ENCODE data around the gene SLC25A5.

GRCh38 chrX:119505945-119506344 lies 37.7 kb downstream of the SLC25A5 start:
- TF ChIP-seq, protein P1, sequence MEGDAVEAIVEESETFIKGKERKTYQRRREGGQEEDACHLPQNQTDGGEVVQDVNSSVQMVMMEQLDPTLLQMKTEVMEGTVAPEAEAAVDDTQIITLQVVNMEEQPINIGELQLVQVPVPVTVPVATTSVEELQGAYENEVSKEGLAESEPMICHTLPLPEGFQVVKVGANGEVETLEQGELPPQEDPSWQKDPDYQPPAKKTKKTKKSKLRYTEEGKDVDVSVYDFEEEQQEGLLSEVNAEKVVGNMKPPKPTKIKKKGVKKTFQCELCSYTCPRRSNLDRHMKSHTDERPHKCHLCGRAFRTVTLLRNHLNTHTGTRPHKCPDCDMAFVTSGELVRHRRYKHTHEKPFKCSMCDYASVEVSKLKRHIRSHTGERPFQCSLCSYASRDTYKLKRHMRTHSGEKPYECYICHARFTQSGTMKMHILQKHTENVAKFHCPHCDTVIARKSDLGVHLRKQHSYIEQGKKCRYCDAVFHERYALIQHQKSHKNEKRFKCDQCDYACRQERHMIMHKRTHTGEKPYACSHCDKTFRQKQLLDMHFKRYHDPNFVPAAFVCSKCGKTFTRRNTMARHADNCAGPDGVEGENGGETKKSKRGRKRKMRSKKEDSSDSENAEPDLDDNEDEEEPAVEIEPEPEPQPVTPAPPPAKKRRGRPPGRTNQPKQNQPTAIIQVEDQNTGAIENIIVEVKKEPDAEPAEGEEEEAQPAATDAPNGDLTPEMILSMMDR (conservative IDR thresholded peaks at IDR 0.05) = no peak
- TF ChIP-seq EZH2 (IDR thresholded peaks at IDR 0.05; ENCODE audit: low read depth) = no peak

Data from PC-9 (cell line).